GM10248 (cell line): Measurements from ENCODE around the gene CSHL1.

Experiments used
- CTCF ChIA-PET: fragments of 300-600 bp; sonication (Branson Sonifier 250); formaldehyde crosslinking; extraction: SDS; loops from one replicate; lab custom pipeline; 2021; ENCODE audit warnings: antibody characterized with exemption; lab: Yijun Ruan, JAX
- POLR2A ChIA-PET: fragments of 350-650 bp; sonication (Branson Sonifier 250); formaldehyde crosslinking; extraction: SDS; loops from one replicate; lab custom pipeline; 2020; ENCODE audit warnings: antibody characterized with exemption; lab: Yijun Ruan, JAX
- DNase-seq: peaks from one replicate; pipeline ENCODE4 v3.0.0; 2012; ENCODE audit errors: extremely low spot score
- TF ChIP-seq, protein P1 (sequence below): IDR thresholded peaks from 2 replicates; pipeline ENCODE4 v1.5.1; 2012; ENCODE audit warnings: mild to moderate bottlenecking, low read depth; ENCODE audit errors: extremely low read depth, missing control alignments, control extremely low read depth

CSHL1 gene

DNA sequence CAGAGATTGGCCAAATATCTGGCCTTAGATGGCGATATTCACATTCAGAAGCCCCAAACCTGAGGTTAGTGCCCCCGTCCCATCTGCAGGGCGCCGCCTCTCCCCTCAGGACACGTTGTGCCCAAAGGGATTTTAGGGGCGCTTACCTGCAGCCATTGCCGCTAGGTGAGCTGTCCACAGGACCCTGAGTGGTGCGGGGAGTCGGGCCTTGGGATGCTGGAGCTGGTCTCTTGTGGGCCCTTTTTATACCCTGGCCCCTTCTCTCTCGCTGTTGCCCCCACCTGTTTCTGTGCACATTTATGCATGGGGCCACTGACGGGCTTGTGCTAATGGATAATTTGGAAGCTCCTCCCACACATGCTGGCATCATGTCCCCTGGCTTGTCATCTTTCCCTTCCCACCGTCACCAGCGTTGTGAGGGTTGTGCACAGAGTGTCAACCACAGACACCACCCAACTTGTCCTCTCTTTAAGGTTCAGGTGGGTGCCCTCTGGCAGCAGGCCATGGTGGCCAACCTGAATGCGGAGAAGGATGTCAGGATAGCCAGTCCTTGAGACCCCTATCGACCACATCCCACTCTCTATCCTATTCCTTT lies at the start of gene CSHL1:
Gene CSHL1, minus strand, starts transcription at position 218 of the 595 bp plus-strand sequence. Its CDS starts 62 bp downstream, at position 156.
- TF ChIP-seq, protein P1, sequence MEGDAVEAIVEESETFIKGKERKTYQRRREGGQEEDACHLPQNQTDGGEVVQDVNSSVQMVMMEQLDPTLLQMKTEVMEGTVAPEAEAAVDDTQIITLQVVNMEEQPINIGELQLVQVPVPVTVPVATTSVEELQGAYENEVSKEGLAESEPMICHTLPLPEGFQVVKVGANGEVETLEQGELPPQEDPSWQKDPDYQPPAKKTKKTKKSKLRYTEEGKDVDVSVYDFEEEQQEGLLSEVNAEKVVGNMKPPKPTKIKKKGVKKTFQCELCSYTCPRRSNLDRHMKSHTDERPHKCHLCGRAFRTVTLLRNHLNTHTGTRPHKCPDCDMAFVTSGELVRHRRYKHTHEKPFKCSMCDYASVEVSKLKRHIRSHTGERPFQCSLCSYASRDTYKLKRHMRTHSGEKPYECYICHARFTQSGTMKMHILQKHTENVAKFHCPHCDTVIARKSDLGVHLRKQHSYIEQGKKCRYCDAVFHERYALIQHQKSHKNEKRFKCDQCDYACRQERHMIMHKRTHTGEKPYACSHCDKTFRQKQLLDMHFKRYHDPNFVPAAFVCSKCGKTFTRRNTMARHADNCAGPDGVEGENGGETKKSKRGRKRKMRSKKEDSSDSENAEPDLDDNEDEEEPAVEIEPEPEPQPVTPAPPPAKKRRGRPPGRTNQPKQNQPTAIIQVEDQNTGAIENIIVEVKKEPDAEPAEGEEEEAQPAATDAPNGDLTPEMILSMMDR: no peak
- POLR2A ChIA-PET: interaction anchor here (0.6 kb wide), 1 partner anchor 231 kb away, joined by 3 read pairs; no protein-coding TSS in a partner anchor
- no peak for DNase-seq
- CTCF ChIA-PET: interaction anchor here (0.8 to 12.9 kb wide), 23 partner anchors 9 to 222 kb away, joined by 3 to 207 read pairs (median 6); partner anchors contain the start of genes CD79B and ICAM2

DNA sequence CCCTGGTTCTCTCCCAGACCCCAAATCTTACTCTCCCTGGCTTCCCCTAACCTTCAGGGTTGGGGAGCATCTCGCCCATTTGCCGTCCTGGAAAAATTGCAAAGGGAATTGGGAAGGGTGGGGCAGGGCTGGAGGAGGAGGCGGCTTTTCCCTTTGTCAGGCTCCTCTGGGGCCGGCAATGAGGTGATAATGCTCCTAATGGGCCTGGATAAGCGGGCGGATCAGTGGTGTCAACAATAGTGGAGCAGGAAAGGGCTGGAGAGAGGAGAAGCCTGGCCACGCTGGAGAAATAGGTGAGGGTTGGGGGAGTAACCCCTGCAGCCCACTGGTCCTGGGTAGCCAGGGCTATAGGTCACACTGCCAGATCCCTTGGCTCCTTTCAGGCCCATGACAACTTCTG lies 49.4 kb upstream of the CSHL1 start:
- DNase-seq: no peak
- ChIA-PET POLR2A (no interaction called here), CTCF (interaction anchor here (1.0 to 7.2 kb wide), 3 partner anchors 9 to 41 kb away, joined by 3 to 49 read pairs (median 7); partner anchors contain the start of gene GH1)
- TF ChIP-seq, protein P1: no peak

DNA sequence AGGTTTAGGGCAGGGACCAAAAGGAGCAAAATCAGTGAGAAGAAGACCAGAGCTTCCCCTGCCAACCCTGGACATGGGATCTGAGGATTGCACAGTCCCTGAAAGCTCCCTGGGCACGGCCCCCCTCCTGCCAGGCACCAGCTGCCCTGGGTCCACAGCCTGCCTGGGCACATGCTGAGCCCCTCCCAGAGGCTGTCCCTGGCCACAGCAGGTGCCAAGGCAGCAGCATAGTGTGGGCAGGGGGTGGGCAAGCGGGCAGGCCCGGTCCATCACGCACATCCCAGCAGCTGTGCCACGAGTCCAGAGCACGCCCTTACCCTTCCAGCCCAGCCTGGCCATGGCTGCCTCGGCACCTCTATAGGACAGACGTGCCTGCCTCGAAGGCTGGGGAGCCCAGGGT lies 48.9 kb upstream of the CSHL1 start:
- CTCF ChIA-PET: interaction anchor here (1.0 to 7.2 kb wide), 3 partner anchors 8 to 41 kb away, joined by 3 to 49 read pairs (median 7); partner anchors contain the start of gene GH1
- POLR2A ChIA-PET: no interaction called here
- no peak for DNase-seq

GRCh38 chr17:63956296-63956920 lies 45.4 kb upstream of the CSHL1 start:
- no peak for DNase-seq
- ChIA-PET POLR2A (no interaction called here), CTCF (interaction anchor here (0.7 to 7.2 kb wide), 9 partner anchors 10 to 177 kb away, joined by 3 to 49 read pairs (median 4); partner anchors contain the start of genes CSHL1 and GH1)
- TF ChIP-seq, protein P1: no peak

More for the DNA sequence above, 48.9 kb upstream of the CSHL1 start:
- TF ChIP-seq, protein P1: no peak

GRCh38 chr17:63955791-63956190 lies 44.7 kb upstream of the CSHL1 start:
- ChIA-PET CTCF (interaction anchor here (0.7 to 7.2 kb wide), 7 partner anchors 9 to 73 kb away, joined by 3 to 49 read pairs (median 5); partner anchors contain the start of genes CSHL1 and GH1), POLR2A (no interaction called here)
- TF ChIP-seq, protein P1: no peak
- no peak for DNase-seq

GRCh38 chr17:63955232-63955631 lies 44.2 kb upstream of the CSHL1 start:
- CTCF ChIA-PET: interaction anchor here (0.9 to 7.2 kb wide), 7 partner anchors 9 to 178 kb away, joined by 3 to 74 read pairs (median 5); partner anchors contain the start of genes CSHL1 and GH1
- POLR2A ChIA-PET: no interaction called here
- no peak for DNase-seq
- TF ChIP-seq, protein P1: no peak
